Sigmoid colon (tissue), 4 donors: Measurements from ENCODE around the gene ALOX12.

ENCODE experiments used
- CTCF ChIP-seq, 4 experiments: fragments of 450-650 bp in 3 of 4; fragments of 200-600 bp in 1 of 4; IDR thresholded peaks; one replicate each; pipeline ENCODE4 v1.5.1; 2016 to 2019; ENCODE audit warnings: antibody characterized with exemption in 4 of 4, mild to moderate bottlenecking in 3 of 4, moderate library complexity in 2 of 4
- EP300 ChIP-seq, 4 donors: sonication (generic); formaldehyde crosslinking; IDR thresholded peaks; one replicate each; pipeline ENCODE4 v1.6.1; 2017; ENCODE audit warnings: antibody characterized with exemption in 4 of 4
- POLR2A ChIP-seq, 2 donors: fragments of 450-650 bp; IDR thresholded peaks; one replicate each; pipeline ENCODE4 v1.6.1; 2016; ENCODE audit warnings: antibody characterized with exemption in 2 of 2, mild to moderate bottlenecking in 2 of 2, moderate library complexity in 2 of 2
- POLR2AphosphoS5 ChIP-seq, 4 donors: sonication (generic); formaldehyde crosslinking; IDR thresholded peaks; one replicate each; pipeline ENCODE4 v1.6.1; 2017; ENCODE audit warnings: antibody characterized with exemption in 4 of 4

- TF ChIP-seq POLR2A (IDR thresholded peaks at IDR 0.05) (no peak), POLR2AphosphoS5 (IDR thresholded peaks at IDR 0.05) (peak in 2 of 4 donors; percentile 40 to 42), CTCF (IDR thresholded peaks at IDR 0.05) (peak; percentile 81 to 98 (median 88)), EP300 (IDR thresholded peaks at IDR 0.05) (no peak)
Observed at GRCh38 chr17:7021993-7022778, 26.3 kb downstream of the ALOX12 start.
